Measurements from ENCODE around the gene OGFOD1.

The OGFOD1 gene

DNA sequence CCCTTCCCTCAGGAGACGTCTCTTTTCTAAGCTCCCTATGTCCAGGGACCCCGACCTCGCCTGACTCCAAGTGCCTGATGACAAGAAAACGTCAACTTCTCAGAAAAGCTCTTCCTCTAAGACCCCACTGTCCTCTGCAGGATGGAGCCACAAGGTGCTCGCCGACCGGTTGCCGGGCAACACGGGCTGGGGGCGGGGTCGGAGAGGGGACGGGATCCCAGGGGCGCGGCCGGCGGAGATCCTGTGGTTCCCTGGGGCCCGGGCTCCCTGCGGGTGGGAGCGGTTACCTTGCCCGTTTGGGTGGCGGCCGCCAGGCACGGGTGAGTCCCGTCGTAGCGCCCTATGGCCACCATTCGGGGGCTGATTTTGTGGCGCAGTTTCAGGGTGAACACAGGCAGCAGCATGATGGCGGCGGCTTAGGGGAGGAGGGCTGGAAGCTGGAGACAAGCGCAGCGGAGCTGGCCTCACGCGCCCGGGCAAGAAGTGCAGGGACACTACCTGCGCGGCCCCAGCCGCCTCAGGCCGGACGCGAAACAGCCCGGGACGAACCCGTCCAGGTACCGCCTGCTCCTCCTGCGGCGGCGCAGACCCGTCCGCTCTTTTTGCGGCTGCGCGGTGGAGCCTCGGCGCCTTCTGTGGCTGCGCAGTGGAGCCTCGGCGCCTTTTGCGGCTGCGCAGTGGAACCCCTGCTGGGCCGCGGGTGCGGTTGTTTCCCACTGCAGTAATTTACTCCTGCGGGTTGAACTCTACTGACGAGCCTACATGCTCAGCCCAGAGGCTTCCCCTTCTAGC, 68.3 kb downstream of the OGFOD1 start, which contains the start of gene BBS2:
TSS of gene BBS2 (minus strand) at position 566 of the 792 bp plus-strand sequence. CDS start at position 404, 162 bp downstream.
- H3K27me3 Mint-ChIP-seq: no peaks in the 10 kb centered on the region
- H3K9me3 Mint-ChIP-seq: no peaks in the 10 kb centered on the region
- H3K4me3 Mint-ChIP-seq: peak within 1 kb of the TSS; percentile 86
- peaks cover 51% of the 10 kb centered on the region for H3K4me1 Mint-ChIP-seq
- H3K36me3 Mint-ChIP-seq: no peaks in the 10 kb centered on the region
- H3K27ac Mint-ChIP-seq: peak within 1 kb of the TSS; percentile 98

DNA sequence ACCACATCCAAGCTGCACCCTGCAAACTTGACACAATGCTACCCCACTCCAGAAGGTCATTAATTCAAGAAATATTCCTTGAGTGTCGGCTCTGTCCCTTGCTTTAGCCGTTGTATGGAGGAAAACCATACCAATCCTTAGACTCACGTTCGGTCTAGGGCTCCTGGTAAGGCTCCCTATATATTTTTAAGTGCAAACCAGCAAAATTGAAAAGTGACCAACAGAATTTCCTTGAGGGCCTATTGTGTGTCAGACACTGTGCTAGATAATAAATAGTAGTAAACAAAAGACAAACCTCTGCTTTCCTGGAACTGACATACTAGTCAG, 68.9 kb downstream of the OGFOD1 start:
- Mint-ChIP-seq H3K4me3 (peak overlapping the region; percentile 86), H3K27me3 (no peaks in the 10 kb centered on the region), H3K36me3 (no peaks in the 10 kb centered on the region)

DNA sequence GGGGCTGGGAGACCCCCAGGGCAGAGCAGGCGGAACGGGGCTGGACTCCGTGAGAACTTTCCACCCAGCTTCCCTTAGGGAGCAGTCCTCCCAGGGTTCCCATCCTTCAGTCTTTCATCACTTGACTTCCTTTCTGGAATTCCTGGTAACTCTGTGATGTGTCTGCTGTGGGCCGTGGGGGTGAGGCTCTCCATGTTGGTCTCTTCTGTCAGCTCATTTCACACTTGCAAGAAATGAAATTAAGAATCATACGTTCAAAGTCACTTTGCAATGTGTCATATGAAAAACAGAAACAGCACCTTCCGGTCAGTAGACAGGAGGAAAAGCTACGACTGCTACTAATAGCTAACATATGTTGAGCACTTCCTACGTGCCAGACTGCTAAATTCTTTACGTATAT, 73.9 kb downstream of the OGFOD1 start:
- Mint-ChIP-seq H3K27ac (no peak overlapping the region), H3K4me3 (no peak overlapping the region), H3K36me3 (no peaks in the 10 kb centered on the region), H3K27me3 (peaks cover 4% of the 10 kb centered on the region), H3K4me1 (peaks cover 6% of the 10 kb centered on the region), H3K9me3 (no peaks in the 10 kb centered on the region)

More for the DNA sequence above, 68.9 kb downstream of the OGFOD1 start:
- H3K4me1 Mint-ChIP-seq: peaks cover 46% of the 10 kb centered on the region
- H3K27ac Mint-ChIP-seq: peak overlapping the region; percentile 98
- H3K9me3 Mint-ChIP-seq: no peaks in the 10 kb centered on the region
